GM12878 (cell line): ENCODE results near the gene SLC26A11. TPM values are rescaled to one million over a fixed set of nuclear protein-coding genes. Genes with fewer than 3 reads are reported as not detected.

ENCODE experiments used
- CEBPB ChIP-seq, 2 experiments: fragments of 150-350 bp in 1 of 2; IDR thresholded peaks; 2 replicates each; pipeline ENCODE4 v1.6.1; 2012 to 2014; ENCODE audit warnings: low read depth in 2 of 2, low read length in 2 of 2, borderline replicate concordance in 1 of 2, inconsistent platforms in 1 of 2
- EP300 ChIP-seq, 2 experiments: fragments of 150-350 bp in 1 of 2; IDR thresholded peaks; 2 replicates each; pipeline ENCODE4 v1.6.1; 2011 to 2012; ENCODE audit warnings: low read depth in 2 of 2, low read length in 2 of 2, borderline replicate concordance in 1 of 2, improper control_type of control experiment in 1 of 2, inconsistent platforms in 1 of 2; ENCODE audit not compliant: control insufficient read depth in 1 of 2
- EZH2 ChIP-seq: IDR thresholded peaks from 2 replicates; pipeline ENCODE4 v1.6.1; 2012; ENCODE audit warnings: low read depth, mild to moderate bottlenecking, control low read depth, inconsistent platforms, low read length, borderline replicate concordance; ENCODE audit not compliant: control insufficient read depth
- HDGF ChIP-seq: fragments of 450-650 bp; IDR thresholded peaks from 2 replicates; pipeline ENCODE4 v1.6.1; 2016; ENCODE audit warnings: antibody characterized with exemption
- MTA2 ChIP-seq: fragments of 450-650 bp; IDR thresholded peaks from 2 replicates; pipeline ENCODE4 v1.6.1; 2016; ENCODE audit warnings: low read depth, mild to moderate bottlenecking, moderate library complexity
- NFIC ChIP-seq: IDR thresholded peaks from 2 replicates; pipeline ENCODE4 v1.6.1; 2012; ENCODE audit warnings: low read depth, mild to moderate bottlenecking, inconsistent platforms, low read length, moderate library complexity
- PML ChIP-seq: IDR thresholded peaks from 2 replicates; pipeline ENCODE4 v1.6.1; 2012; ENCODE audit warnings: low read length, inconsistent platforms
- RAD21 ChIP-seq: IDR thresholded peaks from 2 replicates; pipeline ENCODE4 v1.6.1; 2011; ENCODE audit warnings: mild to moderate bottlenecking, low read depth, low read length, moderate library complexity; ENCODE audit not compliant: insufficient read depth
- SREBF1 ChIP-seq: IDR thresholded peaks from 2 replicates; pipeline ENCODE4 v1.6.1; 2012; ENCODE audit warnings: mild to moderate bottlenecking, low read length
- TAF1 ChIP-seq: IDR thresholded peaks from 2 replicates; pipeline ENCODE4 v1.6.1; 2011; ENCODE audit warnings: mild to moderate bottlenecking, low read depth, low read length, borderline replicate concordance
- ZZZ3 ChIP-seq: IDR thresholded peaks from 2 replicates; pipeline ENCODE4 v1.6.1; 2011; ENCODE audit warnings: low read depth; ENCODE audit not compliant: control insufficient read depth, insufficient read length
- polyA plus RNA-seq, 11 experiments: library from polyadenylated mRNA; depleted of rRNA in 4 of 11; unstranded in 6 of 11; stranded (reverse) in 5 of 11; fragments of >200 nt; fragmentation: Nextera tagmentation in 4 of 11; fragmentation: Illumina TruSeq in 1 of 11; extraction: Ambion mirVana in 4 of 11; extraction: Trizol in 1 of 11; gene quantifications; 1 replicate in 1 of 11; 2 replicates in 10 of 11; pipeline versions ENCODE4 v1.2.1 to v1.2.3, GENCODE V29; 2011 to 2016; ENCODE audit warnings: inconsistent platforms in 2 of 11, missing spikeins in 2 of 11, low read depth in 1 of 11
- total RNA-seq, 4 experiments: library from RNA; depleted of rRNA in 3 of 4; stranded (reverse); fragments of >200 nt in 3 of 4; fragmentation: Illumina TruSeq in 1 of 4; extraction: Trizol in 1 of 4; gene quantifications; 2 replicates each; pipeline versions ENCODE4 v1.2.1 to v1.2.3, GENCODE V29; 2013 to 2021
- TF ChIP-seq, protein P1 (sequence below): fragments of 450-650 bp; IDR thresholded peaks from 2 replicates; pipeline ENCODE4 v1.6.1; 2016; ENCODE audit warnings: mild to moderate bottlenecking, moderate library complexity, borderline replicate concordance
- TF ChIP-seq, protein P2 (sequence below): fragments of 450-650 bp; IDR thresholded peaks from 2 replicates; pipeline ENCODE4 v1.6.1; 2014; ENCODE audit warnings: mild to moderate bottlenecking
- TF ChIP-seq, protein P3 (sequence below): fragments of 450-650 bp; IDR thresholded peaks from 2 replicates; pipeline ENCODE4 v1.6.1; 2017; ENCODE audit warnings: mild to moderate bottlenecking, moderate library complexity
- TF ChIP-seq, protein P4 (sequence below): fragments of 450-650 bp; formaldehyde crosslinking; IDR thresholded peaks from 2 replicates; pipeline ENCODE4 v1.4.0; 2020; ENCODE audit warnings: mild to moderate bottlenecking, moderate library complexity

The SLC26A11 gene
- total and polyA plus RNA-seq, 10 of the 15 experiments (the other 5 are each of a cell fraction or from before 2014, with no cell fraction given): 0.05 to 4.1 (median 1.2) TPM; not detected in 1

DNA sequence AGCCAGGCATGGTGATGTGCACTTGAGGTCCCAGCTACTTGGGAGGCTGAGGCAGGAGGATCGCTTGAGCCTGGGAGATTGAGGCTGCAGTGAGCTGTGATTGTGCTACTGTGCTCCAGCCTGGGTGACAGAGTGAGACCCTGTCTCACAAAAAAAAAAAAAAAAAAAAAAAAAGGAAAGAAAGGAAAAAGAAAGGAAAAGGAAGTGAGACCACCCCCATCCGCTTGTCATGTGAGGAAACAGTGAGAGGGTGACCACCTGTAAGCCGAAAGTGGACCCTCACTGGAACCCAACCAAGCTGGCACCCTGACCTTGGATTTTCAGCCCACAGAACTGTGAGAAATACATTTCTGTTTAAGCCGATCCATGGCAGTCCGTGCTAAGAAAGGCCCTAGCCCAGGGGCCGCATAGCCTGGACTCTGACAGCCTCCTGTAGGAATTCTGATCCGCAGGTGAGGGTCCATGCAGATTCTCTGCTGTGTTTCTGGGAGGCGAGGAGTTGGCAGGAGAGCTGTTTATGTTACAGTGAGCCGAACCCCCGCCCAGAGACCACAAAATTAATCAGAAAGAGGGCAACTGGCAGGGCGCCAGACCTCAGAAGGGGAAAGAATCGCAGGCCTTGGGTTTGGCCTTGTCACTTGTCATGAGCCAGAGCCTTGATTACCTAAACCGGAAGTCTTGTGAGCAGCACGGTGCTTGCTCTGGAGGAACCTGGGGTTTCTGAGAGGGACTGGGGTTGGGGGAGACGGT, 1.0 kb upstream of the SLC26A11 start (continued):
- peak; percentile 38; the same call in 1 of the 2 replicates for TF ChIP-seq TAF1
- TF ChIP-seq, protein P1, sequence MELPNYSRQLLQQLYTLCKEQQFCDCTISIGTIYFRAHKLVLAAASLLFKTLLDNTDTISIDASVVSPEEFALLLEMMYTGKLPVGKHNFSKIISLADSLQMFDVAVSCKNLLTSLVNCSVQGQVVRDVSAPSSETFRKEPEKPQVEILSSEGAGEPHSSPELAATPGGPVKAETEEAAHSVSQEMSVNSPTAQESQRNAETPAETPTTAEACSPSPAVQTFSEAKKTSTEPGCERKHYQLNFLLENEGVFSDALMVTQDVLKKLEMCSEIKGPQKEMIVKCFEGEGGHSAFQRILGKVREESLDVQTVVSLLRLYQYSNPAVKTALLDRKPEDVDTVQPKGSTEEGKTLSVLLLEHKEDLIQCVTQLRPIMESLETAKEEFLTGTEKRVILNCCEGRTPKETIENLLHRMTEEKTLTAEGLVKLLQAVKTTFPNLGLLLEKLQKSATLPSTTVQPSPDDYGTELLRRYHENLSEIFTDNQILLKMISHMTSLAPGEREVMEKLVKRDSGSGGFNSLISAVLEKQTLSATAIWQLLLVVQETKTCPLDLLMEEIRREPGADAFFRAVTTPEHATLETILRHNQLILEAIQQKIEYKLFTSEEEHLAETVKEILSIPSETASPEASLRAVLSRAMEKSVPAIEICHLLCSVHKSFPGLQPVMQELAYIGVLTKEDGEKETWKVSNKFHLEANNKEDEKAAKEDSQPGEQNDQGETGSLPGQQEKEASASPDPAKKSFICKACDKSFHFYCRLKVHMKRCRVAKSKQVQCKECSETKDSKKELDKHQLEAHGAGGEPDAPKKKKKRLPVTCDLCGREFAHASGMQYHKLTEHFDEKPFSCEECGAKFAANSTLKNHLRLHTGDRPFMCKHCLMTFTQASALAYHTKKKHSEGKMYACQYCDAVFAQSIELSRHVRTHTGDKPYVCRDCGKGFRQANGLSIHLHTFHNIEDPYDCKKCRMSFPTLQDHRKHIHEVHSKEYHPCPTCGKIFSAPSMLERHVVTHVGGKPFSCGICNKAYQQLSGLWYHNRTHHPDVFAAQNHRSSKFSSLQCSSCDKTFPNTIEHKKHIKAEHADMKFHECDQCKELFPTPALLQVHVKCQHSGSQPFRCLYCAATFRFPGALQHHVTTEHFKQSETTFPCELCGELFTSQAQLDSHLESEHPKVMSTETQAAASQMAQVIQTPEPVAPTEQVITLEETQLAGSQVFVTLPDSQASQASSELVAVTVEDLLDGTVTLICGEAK: no peak; the same call in 1 of the 2 replicates
- no peak for TF ChIP-seq ZZZ3
- TF ChIP-seq SREBF1: no peak
- TF ChIP-seq, protein P2, sequence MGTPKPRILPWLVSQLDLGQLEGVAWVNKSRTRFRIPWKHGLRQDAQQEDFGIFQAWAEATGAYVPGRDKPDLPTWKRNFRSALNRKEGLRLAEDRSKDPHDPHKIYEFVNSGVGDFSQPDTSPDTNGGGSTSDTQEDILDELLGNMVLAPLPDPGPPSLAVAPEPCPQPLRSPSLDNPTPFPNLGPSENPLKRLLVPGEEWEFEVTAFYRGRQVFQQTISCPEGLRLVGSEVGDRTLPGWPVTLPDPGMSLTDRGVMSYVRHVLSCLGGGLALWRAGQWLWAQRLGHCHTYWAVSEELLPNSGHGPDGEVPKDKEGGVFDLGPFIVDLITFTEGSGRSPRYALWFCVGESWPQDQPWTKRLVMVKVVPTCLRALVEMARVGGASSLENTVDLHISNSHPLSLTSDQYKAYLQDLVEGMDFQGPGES: no peak
- TF ChIP-seq MTA2: peak; percentile 53; the same call in 1 of the 2 replicates
- TF ChIP-seq, protein P3, sequence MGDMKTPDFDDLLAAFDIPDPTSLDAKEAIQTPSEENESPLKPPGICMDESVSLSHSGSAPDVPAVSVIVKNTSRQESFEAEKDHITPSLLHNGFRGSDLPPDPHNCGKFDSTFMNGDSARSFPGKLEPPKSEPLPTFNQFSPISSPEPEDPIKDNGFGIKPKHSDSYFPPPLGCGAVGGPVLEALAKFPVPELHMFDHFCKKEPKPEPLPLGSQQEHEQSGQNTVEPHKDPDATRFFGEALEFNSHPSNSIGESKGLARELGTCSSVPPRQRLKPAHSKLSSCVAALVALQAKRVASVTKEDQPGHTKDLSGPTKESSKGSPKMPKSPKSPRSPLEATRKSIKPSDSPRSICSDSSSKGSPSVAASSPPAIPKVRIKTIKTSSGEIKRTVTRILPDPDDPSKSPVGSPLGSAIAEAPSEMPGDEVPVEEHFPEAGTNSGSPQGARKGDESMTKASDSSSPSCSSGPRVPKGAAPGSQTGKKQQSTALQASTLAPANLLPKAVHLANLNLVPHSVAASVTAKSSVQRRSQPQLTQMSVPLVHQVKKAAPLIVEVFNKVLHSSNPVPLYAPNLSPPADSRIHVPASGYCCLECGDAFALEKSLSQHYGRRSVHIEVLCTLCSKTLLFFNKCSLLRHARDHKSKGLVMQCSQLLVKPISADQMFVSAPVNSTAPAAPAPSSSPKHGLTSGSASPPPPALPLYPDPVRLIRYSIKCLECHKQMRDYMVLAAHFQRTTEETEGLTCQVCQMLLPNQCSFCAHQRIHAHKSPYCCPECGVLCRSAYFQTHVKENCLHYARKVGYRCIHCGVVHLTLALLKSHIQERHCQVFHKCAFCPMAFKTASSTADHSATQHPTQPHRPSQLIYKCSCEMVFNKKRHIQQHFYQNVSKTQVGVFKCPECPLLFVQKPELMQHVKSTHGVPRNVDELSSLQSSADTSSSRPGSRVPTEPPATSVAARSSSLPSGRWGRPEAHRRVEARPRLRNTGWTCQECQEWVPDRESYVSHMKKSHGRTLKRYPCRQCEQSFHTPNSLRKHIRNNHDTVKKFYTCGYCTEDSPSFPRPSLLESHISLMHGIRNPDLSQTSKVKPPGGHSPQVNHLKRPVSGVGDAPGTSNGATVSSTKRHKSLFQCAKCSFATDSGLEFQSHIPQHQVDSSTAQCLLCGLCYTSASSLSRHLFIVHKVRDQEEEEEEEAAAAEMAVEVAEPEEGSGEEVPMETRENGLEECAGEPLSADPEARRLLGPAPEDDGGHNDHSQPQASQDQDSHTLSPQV: no peak
- no peak for TF ChIP-seq RAD21
- TF ChIP-seq CEBPB (IDR thresholded peaks at IDR 0.05; ENCODE audit: borderline replicate concordance in 1 of 2, low read depth in 2 of 2, low read length in 2 of 2): no peak
- no peak for TF ChIP-seq PML
- TF ChIP-seq EP300 (IDR thresholded peaks at IDR 0.05; ENCODE audit: borderline replicate concordance in 1 of 2, control insufficient read depth in 1 of 2, low read depth in 2 of 2, low read length in 2 of 2): peak; percentile 41 to 63; a peak in 2 of 4 replicates
- TF ChIP-seq, protein P4, sequence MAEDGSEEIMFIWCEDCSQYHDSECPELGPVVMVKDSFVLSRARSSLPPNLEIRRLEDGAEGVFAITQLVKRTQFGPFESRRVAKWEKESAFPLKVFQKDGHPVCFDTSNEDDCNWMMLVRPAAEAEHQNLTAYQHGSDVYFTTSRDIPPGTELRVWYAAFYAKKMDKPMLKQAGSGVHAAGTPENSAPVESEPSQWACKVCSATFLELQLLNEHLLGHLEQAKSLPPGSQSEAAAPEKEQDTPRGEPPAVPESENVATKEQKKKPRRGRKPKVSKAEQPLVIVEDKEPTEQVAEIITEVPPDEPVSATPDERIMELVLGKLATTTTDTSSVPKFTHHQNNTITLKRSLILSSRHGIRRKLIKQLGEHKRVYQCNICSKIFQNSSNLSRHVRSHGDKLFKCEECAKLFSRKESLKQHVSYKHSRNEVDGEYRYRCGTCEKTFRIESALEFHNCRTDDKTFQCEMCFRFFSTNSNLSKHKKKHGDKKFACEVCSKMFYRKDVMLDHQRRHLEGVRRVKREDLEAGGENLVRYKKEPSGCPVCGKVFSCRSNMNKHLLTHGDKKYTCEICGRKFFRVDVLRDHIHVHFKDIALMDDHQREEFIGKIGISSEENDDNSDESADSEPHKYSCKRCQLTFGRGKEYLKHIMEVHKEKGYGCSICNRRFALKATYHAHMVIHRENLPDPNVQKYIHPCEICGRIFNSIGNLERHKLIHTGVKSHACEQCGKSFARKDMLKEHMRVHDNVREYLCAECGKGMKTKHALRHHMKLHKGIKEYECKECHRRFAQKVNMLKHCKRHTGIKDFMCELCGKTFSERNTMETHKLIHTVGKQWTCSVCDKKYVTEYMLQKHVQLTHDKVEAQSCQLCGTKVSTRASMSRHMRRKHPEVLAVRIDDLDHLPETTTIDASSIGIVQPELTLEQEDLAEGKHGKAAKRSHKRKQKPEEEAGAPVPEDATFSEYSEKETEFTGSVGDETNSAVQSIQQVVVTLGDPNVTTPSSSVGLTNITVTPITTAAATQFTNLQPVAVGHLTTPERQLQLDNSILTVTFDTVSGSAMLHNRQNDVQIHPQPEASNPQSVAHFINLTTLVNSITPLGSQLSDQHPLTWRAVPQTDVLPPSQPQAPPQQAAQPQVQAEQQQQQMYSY (CRISPR knock-in tag): no peak
- TF ChIP-seq HDGF: no peak
- no peak; the same call in 1 of the 2 replicates for TF ChIP-seq NFIC
- no peak for TF ChIP-seq EZH2
